GM18867 (cell line): ENCODE measurements around the gene USP48.

Experiments used
- ATAC-seq: cut with Tn5 transposase; IDR thresholded peaks from one replicate; pipeline ENCODE4 v1.9.1; 2021; ENCODE audit warnings: mild to moderate bottlenecking, moderate library complexity; ENCODE audit not compliant: unreplicated experiment

The USP48 gene

GRCh38 chr1:21659099-21659923 lies 123.6 kb downstream of the USP48 start:
- peak; percentile 56 for ATAC-seq

- ATAC-seq, result no peak
These were observed 125.3 kb downstream of the USP48 start for GRCh38 chr1:21657456-21658190.

- no peak for ATAC-seq
These were observed 127.2 kb downstream of the USP48 start for GRCh38 chr1:21655748-21656147.

GRCh38 chr1:21655259-21655658 lies 127.7 kb downstream of the USP48 start:
- no peak for ATAC-seq

GRCh38 chr1:21654209-21654608 lies 128.7 kb downstream of the USP48 start:
- ATAC-seq, result no peak

- ATAC-seq, result no peak
These were observed 129.2 kb downstream of the USP48 start for GRCh38 chr1:21653744-21654100.

GRCh38 chr1:21652937-21653743 lies 129.8 kb downstream of the USP48 start:
- no peak for ATAC-seq

GRCh38 chr1:21652101-21652936 lies 130.6 kb downstream of the USP48 start:
- ATAC-seq, result no peak

GRCh38 chr1:21651214-21652042 lies 131.5 kb downstream of the USP48 start:
- ATAC-seq, result no peak

GRCh38 chr1:21650400-21650799 lies 132.5 kb downstream of the USP48 start:
- no peak for ATAC-seq

- no peak for ATAC-seq
These were observed 133.6 kb downstream of the USP48 start for GRCh38 chr1:21649315-21649714.

GRCh38 chr1:21648791-21649190 lies 134.2 kb downstream of the USP48 start:
- ATAC-seq, result no peak

GRCh38 chr1:21648352-21648730 lies 134.6 kb downstream of the USP48 start:
- no peak for ATAC-seq

GRCh38 chr1:21647431-21648351 lies 135.3 kb downstream of the USP48 start:
- no peak for ATAC-seq

GRCh38 chr1:21645550-21645949 lies 137.4 kb downstream of the USP48 start:
- no peak for ATAC-seq

- no peak for ATAC-seq
These were observed 138.0 kb downstream of the USP48 start for GRCh38 chr1:21644906-21645305.

GRCh38 chr1:21644348-21644747 lies 138.6 kb downstream of the USP48 start:
- ATAC-seq, result no peak

GRCh38 chr1:21643624-21644023 lies 139.3 kb downstream of the USP48 start:
- no peak for ATAC-seq
